H1 (cell line): ENCODE measurements around the gene LAIR2. TPM values are rescaled to one million over a fixed set of nuclear protein-coding genes. Genes with fewer than 3 reads are reported as not detected.
A peak's percentile ranks its signal among the peaks of the same experiment; 100 is the strongest.

Source experiments
- BCL11A ChIP-seq, 2 experiments: IDR thresholded peaks; one replicate each; pipeline ENCODE4 v1.6.1; 2011; ENCODE audit warnings: low read depth in 2 of 2, low read length in 2 of 2, mild to moderate bottlenecking in 2 of 2
- CREB1 ChIP-seq: IDR thresholded peaks from 2 replicates; pipeline ENCODE4 v1.6.1; 2012; ENCODE audit warnings: inconsistent platforms
- CTBP2 ChIP-seq: IDR thresholded peaks from 2 replicates; pipeline ENCODE4 v1.7.0; 2011; ENCODE audit warnings: borderline replicate concordance, mild to moderate bottlenecking, moderate library complexity, mixed read lengths, low read length; ENCODE audit not compliant: insufficient read depth, insufficient read length
- EZH2 ChIP-seq: fragments of 200-600 bp; sonication (generic); IDR thresholded peaks from 2 replicates; pipeline ENCODE4 v1.7.1; 2012; ENCODE audit warnings: low read depth, mild to moderate bottlenecking, moderate library complexity, low read length, inconsistent platforms; ENCODE audit not compliant: severe bottlenecking
- FOSL1 ChIP-seq: IDR thresholded peaks from 2 replicates; pipeline ENCODE4 v1.6.1; 2011; ENCODE audit warnings: mild to moderate bottlenecking, low read depth, low read length, moderate library complexity; ENCODE audit not compliant: insufficient read depth
- GABPA ChIP-seq: IDR thresholded peaks from 2 replicates; pipeline ENCODE4 v1.6.1; 2011; ENCODE audit warnings: mild to moderate bottlenecking, low read length, moderate library complexity, borderline replicate concordance; ENCODE audit not compliant: insufficient read depth
- JUN ChIP-seq: IDR thresholded peaks from 2 replicates; pipeline ENCODE4 v1.6.1; 2011; ENCODE audit warnings: low read depth, mild to moderate bottlenecking, improper control_type of control experiment, low read length
- KDM5A ChIP-seq: fragments of 200-600 bp; IDR thresholded peaks from 2 replicates; pipeline ENCODE4 v1.7.1; 2012; ENCODE audit warnings: mild to moderate bottlenecking, low read length, inconsistent platforms, mixed read lengths
- NRF1 ChIP-seq: IDR thresholded peaks from 2 replicates; pipeline ENCODE4 v1.6.1; 2011; ENCODE audit warnings: mild to moderate bottlenecking, low read depth, low read length, improper control_type of control experiment
- POLR2AphosphoS5 ChIP-seq: IDR thresholded peaks from 2 replicates; pipeline ENCODE4 v1.6.1; 2011; ENCODE audit warnings: low read depth, low read length
- POU5F1 ChIP-seq: IDR thresholded peaks from 2 replicates; pipeline ENCODE4 v1.6.1; 2011; ENCODE audit warnings: low read depth, mild to moderate bottlenecking, low read length, moderate library complexity
- RFX5 ChIP-seq: IDR thresholded peaks from 2 replicates; pipeline ENCODE4 v1.6.1; 2011; ENCODE audit warnings: low read depth, low read length, improper control_type of control experiment, borderline replicate concordance
- RNF2 ChIP-seq: fragments of 200-900, 300-1000 bp; sonication (generic); IDR thresholded peaks from 2 replicates; pipeline ENCODE4 v1.7.1; 2016; ENCODE audit warnings: borderline replicate concordance, low read depth, mild to moderate bottlenecking, antibody characterized with exemption, low read length; ENCODE audit not compliant: poor library complexity, severe bottlenecking; ENCODE audit errors: missing control alignments
- SUZ12 ChIP-seq: fragments of 200-600 bp; sonication (generic); IDR thresholded peaks from 2 replicates; pipeline ENCODE4 v1.6.1; 2012; ENCODE audit warnings: mild to moderate bottlenecking, inconsistent platforms, low read length, moderate library complexity, mixed read lengths
- TAF1 ChIP-seq: IDR thresholded peaks from 2 replicates; pipeline ENCODE4 v1.6.1; 2011; ENCODE audit warnings: mild to moderate bottlenecking, low read depth, low read length
- TBP ChIP-seq: IDR thresholded peaks from 2 replicates; pipeline ENCODE4 v1.6.1; 2011; ENCODE audit warnings: low read depth, low read length, improper control_type of control experiment
- polyA plus RNA-seq, 7 experiments: library from polyadenylated mRNA; depleted of rRNA in 3 of 7; stranded (reverse) in 5 of 7; unstranded in 2 of 7; fragments of >200 nt in 5 of 7; fragments of 200-250 nt in 2 of 7; gene quantifications; 1 replicate in 5 of 7; 2 replicates in 1 of 7; 4 replicates in 1 of 7; pipeline versions ENCODE4 v1.2.1 to v1.2.3, GENCODE V29; 2011 to 2013; ENCODE audit warnings: missing spikeins in 2 of 7, mixed read lengths in 2 of 7
- total RNA-seq: library from RNA; stranded (reverse); fragmentation: NEBNext Ultra II Directional; extraction: Animal tissue kit (Norgen Biotek cat#: 25700); gene quantifications from 2 replicates; pipeline ENCODE4 v1.2.1, GENCODE V29; 2021
- TF ChIP-seq, protein P1 (sequence below): IDR thresholded peaks from 2 replicates; pipeline ENCODE4 v1.6.1; 2012; ENCODE audit warnings: inconsistent platforms
- TF ChIP-seq, protein P2 (sequence below): IDR thresholded peaks from 2 replicates; pipeline ENCODE4 v1.6.1; 2011; ENCODE audit warnings: low read length, improper control_type of control experiment
- TF ChIP-seq, protein P3 (sequence below), 3 experiments: IDR thresholded peaks; 1 replicate in 2 of 3; 2 replicates in 1 of 3; pipeline versions ENCODE4 v1.5.1 to v1.6.1; 2011; ENCODE audit warnings: low read length in 3 of 3, mild to moderate bottlenecking in 3 of 3, inconsistent platforms in 2 of 3, low read depth in 1 of 3, moderate library complexity in 1 of 3; ENCODE audit not compliant: insufficient read depth in 1 of 3; ENCODE audit errors: control extremely low read depth in 1 of 3

The LAIR2 gene
- total and polyA plus RNA-seq, 2 of the 8 experiments (the other 6 are each of a cell fraction or from before 2014, with no cell fraction given): not detected

DNA sequence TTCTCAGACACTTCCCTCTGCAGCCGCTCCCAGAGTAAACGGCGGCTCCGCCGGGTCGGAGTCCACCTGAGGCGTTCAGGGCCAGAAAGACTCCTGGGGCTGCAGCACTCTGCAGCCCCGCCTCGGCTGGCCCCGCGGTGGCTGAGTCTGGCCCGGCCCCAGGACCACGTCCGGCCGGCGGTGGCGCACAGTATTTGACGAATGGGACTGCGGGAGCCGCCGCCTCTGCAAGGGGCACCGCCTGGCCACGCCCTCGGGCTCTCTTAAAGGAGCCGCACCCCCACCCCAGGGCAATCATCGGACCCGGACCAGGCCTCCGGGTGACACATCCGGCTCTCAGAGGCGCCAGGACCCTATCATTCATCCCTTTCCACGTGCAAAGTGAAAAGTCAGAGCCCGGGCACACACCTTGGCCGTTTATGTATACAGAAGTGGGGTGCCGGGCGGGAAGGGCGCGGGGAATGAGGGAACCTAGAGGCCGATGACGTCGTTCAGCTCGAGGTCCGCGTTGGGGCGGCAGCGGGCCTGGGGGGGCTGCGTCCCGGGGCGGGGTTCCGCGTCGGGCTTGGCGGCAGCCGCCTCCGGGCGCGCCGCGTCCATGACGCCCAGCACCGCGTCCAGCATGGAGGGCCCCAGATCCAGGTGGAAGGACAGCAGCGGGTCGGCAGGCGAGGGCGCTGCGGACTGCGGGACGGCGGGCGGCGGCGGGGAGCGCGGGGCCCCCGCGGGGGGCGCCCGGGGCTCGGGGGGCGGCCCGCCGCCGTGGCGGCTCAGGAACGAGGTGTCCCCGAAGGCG is 37.8 kb upstream of the LAIR2 start (continued):
- TF ChIP-seq GABPA (peak; percentile 67; the same call in 1 of the 2 replicates), BCL11A (IDR thresholded peaks at IDR 0.05; ENCODE audit: low read depth in 2 of 2, low read length in 2 of 2) (no peak), JUN (no peak), RFX5 (0 out of 2 replicates have a peak, but pooled peaks have one; percentile 10), RNF2 (no peak), FOSL1 (no peak), KDM5A (no peak), CTBP2 (peak; percentile 52), EZH2 (no peak), TBP (peak; percentile 75), NRF1 (no peak), CREB1 (peak; percentile 95), TAF1 (peak; percentile 80), POLR2AphosphoS5 (no peak; the same call in 1 of the 2 replicates), POU5F1 (no peak), SUZ12 (no peak)
- TF ChIP-seq, protein P1, sequence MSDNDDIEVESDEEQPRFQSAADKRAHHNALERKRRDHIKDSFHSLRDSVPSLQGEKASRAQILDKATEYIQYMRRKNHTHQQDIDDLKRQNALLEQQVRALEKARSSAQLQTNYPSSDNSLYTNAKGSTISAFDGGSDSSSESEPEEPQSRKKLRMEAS: peak; percentile 90
- TF ChIP-seq, protein P2, sequence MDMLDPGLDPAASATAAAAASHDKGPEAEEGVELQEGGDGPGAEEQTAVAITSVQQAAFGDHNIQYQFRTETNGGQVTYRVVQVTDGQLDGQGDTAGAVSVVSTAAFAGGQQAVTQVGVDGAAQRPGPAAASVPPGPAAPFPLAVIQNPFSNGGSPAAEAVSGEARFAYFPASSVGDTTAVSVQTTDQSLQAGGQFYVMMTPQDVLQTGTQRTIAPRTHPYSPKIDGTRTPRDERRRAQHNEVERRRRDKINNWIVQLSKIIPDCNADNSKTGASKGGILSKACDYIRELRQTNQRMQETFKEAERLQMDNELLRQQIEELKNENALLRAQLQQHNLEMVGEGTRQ: no peak
- TF ChIP-seq, protein P3, sequence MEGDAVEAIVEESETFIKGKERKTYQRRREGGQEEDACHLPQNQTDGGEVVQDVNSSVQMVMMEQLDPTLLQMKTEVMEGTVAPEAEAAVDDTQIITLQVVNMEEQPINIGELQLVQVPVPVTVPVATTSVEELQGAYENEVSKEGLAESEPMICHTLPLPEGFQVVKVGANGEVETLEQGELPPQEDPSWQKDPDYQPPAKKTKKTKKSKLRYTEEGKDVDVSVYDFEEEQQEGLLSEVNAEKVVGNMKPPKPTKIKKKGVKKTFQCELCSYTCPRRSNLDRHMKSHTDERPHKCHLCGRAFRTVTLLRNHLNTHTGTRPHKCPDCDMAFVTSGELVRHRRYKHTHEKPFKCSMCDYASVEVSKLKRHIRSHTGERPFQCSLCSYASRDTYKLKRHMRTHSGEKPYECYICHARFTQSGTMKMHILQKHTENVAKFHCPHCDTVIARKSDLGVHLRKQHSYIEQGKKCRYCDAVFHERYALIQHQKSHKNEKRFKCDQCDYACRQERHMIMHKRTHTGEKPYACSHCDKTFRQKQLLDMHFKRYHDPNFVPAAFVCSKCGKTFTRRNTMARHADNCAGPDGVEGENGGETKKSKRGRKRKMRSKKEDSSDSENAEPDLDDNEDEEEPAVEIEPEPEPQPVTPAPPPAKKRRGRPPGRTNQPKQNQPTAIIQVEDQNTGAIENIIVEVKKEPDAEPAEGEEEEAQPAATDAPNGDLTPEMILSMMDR (IDR thresholded peaks at IDR 0.05; ENCODE audit: control extremely low read depth in 1 of 3, insufficient read depth in 1 of 3, low read depth in 1 of 3, low read length in 3 of 3): no peak
